DLD1 (cell line): Measurements from ENCODE around the gene CNMD.
"Not testable (repeated sequence)": the region's sequence is repeated elsewhere in the genome, so short reads cannot be mapped to it uniquely, and the experiment has no call there.

Experiments used
- in situ Hi-C: cut with HindIII; loops from 2 replicates; pipeline ENCODE4 v1.10.0; 2017; ENCODE audit warnings: low sequenced_read_pairs

CNMD gene

GRCh38 chr13:52746141-52746540 lies 6.5 kb upstream of the CNMD start:
- in situ Hi-C loops, result no loop called here

GRCh38 chr13:52744842-52745375 lies 5.3 kb upstream of the CNMD start:
- in situ Hi-C loops, result no loop called here

- in situ Hi-C loops, result no loop called here
Measured at GRCh38 chr13:52743988-52744387, 4.4 kb upstream of the CNMD start.

- in situ Hi-C loops, result no loop called here
Measured at GRCh38 chr13:52743569-52743968, 3.9 kb upstream of the CNMD start.

DNA sequence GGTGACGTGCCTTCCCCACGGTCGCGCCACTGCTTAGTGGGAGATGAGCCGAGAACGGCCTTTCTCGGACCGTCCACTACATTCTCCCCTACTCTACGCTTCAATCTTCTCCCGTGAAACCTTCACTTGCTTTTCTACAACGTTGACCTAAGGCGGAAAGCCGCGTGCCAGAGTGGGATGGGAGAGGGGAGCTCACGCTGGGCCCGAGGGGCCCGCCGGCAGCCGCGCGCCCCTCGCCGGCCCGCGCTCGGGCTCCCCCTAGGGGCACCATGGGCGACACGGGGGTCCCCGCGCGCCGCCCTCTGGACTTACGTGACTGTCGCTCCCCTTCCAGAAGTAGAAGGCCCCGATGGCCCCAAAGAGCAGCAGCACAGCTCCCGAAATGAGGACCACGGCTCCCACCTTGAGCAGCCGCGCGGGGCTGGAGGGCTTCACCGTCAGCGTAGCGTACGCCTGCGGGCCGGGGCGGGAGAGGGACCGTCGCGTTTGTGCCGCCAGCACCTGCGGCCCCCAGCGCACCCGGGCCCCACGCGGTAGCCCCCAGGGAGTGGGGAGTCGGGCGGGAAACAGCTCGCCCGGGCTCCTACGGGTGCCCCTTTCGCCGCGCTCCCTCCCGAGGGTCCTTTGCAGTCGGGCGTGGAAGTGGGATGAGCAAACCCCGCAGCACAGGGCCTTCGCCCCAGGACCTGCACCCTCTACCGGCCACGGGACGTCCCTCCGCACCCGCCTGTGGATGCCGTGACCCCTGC lies 727 bp downstream of the CNMD start:
- in situ Hi-C loops, result no loop called here

GRCh38 chr13:52737965-52738364 lies 1.7 kb downstream of the CNMD start:
- in situ Hi-C loops, result no loop called here

DNA sequence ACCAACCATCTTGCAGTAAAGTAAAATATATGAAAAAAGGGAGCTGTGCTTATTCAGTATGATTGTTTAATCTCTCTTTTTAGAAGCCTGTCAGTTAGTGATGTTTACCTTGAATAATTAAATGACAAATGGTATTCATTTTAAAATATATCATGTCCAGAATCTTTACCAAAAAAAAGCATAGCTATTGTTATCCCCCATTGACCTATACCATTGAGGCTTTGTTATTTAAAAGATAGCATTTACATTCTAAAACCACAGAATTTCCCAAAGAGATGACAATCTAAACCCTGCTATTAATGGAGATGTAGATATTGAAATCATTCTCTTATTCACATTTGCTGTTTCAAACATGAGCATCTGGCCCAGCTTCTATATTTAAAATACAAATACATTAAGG lies 2.2 kb downstream of the CNMD start:
- in situ Hi-C loops, result no loop called here

DNA sequence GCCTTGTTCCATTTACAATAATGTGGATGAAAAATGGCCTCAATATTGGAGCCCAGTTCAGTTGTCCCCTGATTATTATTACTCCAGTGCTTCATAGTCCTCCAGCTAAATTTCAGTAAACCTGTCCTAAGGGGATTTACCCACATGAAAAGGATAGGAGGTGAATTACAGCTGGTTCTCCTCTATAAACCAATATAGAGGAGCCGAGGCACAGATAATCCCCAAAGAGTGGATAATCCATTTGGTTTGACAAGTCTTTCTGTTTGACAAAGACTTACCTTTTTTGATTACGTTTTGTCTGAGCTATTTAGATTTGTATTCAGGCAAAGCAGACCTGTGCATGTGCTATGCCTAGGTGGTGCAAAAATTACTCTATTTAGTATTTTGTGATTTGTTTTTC lies 2.7 kb downstream of the CNMD start:
- in situ Hi-C loops, result no loop called here

DNA sequence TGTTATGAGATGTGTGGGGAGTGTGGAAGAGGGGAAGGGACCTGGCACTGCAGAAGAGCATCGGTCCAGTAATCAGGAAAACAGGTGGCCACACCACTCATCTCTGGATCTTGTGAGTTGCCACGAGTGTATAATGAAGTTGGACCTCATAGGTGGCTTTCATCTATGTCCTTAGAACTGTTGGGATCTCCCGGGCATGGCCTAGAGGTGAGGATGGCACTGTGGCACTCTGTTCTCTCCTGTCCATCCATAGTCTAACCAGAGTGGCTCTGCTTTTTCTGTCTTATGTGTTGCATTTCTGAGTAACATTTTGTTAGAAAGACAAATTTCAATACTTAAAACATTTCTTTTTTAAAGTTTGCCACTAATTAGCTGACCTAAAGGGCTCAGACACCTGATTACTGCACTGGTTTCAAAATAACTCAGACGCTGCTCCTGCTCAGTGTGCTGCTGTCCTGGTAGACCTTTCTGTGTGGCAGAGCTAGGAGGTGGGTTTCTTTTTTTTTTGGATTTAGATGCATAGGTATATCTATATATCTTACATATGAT lies 5.5 kb downstream of the CNMD start:
- in situ Hi-C loops, result no loop called here

DNA sequence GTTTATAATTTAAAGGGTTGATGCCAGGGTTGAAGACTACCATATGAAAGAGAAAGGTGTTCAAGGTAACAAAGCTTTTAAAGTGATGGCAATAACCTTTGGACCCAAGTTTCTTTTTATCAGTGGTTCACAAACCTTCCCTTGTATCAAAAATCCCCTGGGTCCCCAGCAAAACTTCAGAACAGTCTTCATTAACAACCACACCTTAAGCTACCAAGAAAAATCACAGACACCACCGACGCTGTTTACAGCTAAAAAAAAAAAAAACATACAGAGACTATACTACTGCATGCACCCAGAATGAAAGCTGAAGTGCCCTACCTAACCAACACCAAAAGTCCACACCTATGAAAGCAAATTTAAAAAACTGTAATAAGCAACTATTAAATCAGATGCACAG lies 13.4 kb downstream of the CNMD start:
- in situ Hi-C loops, result no loop called here

- in situ Hi-C loops, result no loop called here
Measured at GRCh38 chr13:52725302-52725701, 14.3 kb downstream of the CNMD start.

DNA sequence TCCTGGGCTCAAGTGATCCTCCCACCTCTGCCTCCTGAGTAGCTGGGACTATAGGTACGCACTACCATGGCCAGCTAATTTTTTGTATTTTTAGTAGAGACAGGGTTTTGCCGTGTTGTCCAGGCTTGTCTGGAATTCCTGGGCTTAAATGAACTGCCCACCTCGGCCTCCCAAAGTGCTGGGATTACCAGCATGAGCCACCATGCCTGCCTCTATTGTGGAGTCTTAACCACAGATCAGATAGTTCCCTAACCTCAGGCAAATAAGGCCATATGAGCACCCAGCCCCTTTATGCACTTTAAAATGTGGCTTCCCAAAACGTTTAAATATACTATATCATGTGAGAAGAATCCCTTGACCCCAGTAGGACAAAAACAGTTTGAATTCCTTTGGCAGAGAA lies 16.4 kb downstream of the CNMD start:
- in situ Hi-C loops, result no loop called here

DNA sequence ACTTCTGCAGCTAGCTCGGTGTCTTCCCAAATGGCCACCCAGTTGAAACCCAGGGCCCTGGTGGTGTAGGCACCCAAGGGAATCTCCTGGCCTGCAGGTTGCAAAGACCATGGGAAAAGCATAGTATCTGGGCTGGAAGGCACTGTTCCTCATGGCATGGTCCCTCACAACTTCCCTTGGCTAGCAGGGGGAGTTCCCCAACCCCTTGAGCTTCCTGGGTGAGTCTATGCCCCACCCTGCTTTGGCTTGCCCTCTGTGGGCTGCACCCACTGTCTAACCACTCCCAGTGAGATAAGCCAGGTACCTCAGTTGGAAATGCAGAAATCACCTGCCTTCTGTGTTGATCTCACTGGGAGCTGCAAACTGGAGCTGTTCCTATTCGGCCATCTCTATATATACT lies 18.3 kb downstream of the CNMD start:
- in situ Hi-C loops, result not testable (repeated sequence)

DNA sequence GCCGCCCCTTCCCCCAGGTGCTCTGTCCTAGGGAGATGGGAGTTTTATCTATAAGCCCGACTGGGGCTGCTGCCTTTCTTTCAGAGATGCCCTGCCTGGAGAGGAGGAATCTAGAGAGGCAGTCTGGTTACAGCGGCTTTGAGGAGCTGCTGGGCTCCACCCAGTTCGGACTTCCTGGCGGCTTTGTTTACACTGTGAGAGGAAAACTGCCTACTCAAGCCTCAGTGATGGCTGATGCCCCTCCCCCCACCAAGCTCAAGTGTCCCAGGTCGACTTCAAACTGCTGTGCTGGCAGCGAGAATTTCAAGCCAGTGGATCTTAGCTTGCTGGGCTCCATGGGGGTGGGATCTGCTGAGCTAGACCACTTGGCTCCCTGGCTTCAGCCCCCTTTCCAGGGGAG lies 18.7 kb downstream of the CNMD start:
- in situ Hi-C loops, result not testable (repeated sequence)

DNA sequence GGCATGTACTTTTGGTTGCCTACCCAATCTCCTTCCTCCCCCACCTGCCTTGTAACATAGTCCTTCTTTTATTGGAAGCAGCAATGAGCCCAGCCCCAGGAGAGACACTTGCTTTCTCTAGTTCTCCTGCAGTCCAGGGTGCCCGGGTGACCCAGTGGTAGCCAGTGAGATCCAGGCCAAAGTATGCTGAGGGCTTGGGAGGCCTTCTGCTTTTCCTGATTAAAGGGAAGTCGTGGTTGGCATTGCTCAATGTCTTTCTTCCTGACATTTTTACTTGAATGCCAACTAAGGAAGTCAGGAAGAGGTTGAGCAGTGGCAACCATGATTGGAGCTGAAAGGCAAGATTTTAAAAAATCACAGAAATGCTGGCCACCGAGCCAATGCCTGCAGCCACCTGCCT lies 25.7 kb downstream of the CNMD start:
- in situ Hi-C loops, result no loop called here

DNA sequence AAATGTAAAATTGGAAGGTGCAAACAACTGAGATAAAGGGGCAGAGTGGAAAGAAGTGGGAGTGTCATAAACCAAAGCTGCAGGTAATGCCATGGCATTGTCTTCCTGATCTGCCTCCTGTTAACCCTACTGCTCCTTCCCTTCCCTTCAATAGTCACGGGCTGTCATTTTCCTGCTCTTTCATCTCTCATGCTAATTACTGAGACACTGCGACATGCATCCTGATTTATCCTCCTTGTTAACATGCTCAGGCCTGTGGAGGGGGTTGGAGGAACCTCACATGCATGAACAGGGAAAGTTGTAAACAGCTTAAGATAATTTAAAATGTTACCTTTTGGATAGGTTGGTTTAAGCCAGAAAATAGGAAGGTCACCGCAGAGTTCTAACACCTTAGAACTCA lies 27.2 kb downstream of the CNMD start:
- in situ Hi-C loops, result no loop called here

DNA sequence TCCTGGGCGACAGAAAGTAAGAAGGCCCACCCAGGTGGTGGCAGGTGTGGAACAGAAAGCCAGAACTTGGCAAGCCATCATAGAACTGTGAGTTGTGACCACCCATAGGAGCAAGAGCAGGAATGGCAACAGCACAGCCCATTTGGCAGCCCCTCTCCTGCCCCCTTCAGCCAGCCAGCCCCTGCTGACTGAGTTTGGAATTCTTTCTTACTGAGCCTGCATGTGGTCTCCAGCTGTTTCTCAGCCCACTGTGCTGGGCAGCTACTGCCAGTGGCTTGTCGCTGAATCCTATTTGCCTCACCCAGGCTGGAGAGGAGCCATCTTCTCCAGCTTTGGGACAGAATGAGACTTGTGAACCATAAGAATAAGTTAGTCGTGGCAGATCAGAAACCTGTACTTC lies 28.3 kb downstream of the CNMD start:
- in situ Hi-C loops, result no loop called here

DNA sequence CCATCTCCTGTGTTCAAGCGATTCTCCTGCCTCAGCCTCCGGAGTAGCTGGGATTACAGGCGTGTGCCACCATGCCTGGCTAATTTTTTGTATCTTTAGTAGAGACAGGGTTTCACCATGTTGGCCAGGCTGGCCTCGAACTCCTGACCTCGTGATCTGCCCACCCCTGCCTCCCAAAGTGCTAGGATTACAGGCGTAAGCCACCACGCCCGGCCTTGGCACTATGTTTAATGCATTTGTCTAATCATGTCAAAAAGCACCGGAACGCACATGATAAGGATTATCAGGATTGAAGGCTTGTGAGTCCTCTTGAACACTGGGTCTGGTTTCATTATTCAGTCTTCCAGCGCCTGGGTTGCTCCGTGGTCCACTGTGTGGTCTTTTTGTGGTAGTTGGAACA lies 31.4 kb downstream of the CNMD start:
- in situ Hi-C loops, result not testable (repeated sequence)

DNA sequence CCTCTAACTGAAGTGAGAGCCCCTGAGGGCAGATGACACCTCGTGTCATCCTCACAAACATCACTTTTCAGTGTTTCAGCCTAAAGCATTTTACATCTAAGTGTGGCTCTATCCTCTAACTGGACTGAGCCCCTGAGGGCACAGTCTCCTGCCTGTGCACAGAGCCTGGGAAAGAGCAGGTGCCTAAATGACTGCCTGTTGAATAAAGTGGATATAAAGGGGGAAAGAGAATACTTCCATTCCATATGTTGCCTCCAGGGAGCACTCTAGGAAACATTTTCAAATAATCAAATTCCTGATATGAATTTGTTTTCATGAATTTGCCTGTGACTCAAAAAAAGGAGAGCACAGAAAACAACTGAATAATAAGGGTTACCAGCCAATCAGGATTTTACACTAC lies 32.2 kb downstream of the CNMD start:
- in situ Hi-C loops, result no loop called here

GRCh38 chr13:52706081-52706480 lies 33.5 kb downstream of the CNMD start:
- in situ Hi-C loops, result no loop called here

DNA sequence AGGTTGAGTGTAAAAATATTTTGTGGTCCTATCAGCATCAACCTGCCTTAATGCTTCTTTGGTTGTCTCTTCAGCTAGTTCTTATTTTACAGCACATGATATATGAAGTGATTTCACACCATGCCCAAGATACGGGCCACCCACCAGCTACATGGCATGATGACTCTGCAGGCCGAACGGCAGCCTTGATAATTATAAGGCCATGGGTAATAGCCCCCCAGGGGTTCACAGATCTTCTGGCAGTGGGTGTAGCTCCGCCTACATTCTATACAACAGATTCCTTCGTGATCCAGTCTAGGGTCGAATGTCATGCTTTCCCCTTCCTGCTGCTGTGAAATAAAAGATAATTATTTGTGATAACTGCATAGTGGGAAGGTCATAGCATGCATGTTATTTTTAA lies 36.1 kb downstream of the CNMD start:
- in situ Hi-C loops, result no loop called here

DNA sequence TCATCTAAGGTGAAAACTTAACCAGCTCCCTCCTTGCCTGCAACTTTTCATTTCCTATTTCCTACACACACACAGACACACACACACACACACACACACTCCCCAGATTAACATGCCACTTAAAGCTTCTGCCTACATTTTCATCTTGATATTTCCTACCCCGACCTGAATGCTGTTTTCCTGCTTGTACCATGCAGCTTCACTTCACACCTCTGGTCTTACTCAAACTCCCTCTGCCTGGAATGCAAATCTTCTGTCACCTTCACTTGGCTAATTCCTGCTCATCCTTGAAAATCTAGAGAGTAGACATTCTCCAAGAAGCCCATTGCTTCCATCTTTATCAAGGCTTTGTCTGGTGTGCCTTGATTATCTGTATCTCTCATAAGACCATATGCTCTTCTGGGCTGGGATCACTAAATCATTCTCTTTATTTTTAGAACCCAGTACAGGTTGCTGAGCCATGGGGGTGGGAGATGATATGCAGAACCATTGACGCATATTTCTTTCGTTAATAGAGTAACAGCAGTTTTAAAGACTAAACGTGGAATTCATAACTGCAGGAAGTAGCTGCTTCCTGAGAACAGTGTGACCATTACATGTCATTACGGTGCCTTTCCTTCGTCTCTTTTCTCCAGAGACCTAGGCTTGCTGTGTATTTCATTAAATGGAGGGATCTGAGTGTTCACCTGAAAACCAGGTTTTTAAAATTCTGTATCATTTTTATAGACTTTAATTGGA lies 37.7 kb downstream of the CNMD start:
- in situ Hi-C loops, result no loop called here
